ENCODE results near the gene ENOX1.

The ENOX1 gene

DNA sequence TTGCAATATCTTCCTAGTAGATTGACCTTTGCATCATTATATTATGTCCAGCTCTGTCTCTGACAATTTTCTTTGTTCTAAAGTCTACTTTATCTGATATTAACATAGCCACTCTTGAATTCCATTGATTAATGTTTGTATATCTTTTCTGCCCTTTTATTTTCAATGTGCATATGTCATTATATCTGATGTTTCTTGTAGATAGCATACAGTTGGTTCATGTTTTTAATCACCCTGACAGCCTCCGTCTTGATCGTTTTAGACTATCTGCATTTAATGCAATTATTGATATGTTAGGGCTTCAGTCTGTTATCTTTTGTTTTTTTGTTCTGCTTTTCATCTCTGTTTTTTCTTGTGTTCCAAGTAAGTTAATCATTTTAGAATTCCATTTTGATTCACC is 159.8 kb downstream of the ENOX1 start:
- no peak overlapping the region for H3K4me3 ChIP-seq (ENCODE audit: control insufficient read depth in 1 of 7, extremely low read depth in 1 of 7, insufficient read depth in 4 of 7, low read depth in 2 of 7, low read length in 6 of 7)
- ChIA-PET CTCF (no interaction called here), POLR2A (no interaction called here)
- no peaks in the 10 kb centered on the region for H3K36me3 ChIP-seq (ENCODE audit: control insufficient read depth in 4 of 4, insufficient read depth in 4 of 4, low read length in 3 of 4)
- DNase-seq, result no peak
- H3K9me3 ChIP-seq (ENCODE audit: control extremely low read depth in 1 of 5, control insufficient read depth in 4 of 5, insufficient read depth in 2 of 5, low read depth in 1 of 5, low read length in 4 of 5), result no peaks in the 10 kb centered on the region
- peaks cover 0 to 5% (median 0%) of the 10 kb centered on the region in 4 experiments for H3K4me1 ChIP-seq (ENCODE audit: control extremely low read depth in 1 of 4, control insufficient read depth in 4 of 4, insufficient read depth in 4 of 4, low read length in 3 of 4)
- no peak overlapping the region for H3K27ac ChIP-seq (ENCODE audit: insufficient read depth in 1 of 2, low read depth in 1 of 2, low read length in 2 of 2, poor library complexity in 1 of 2, severe bottlenecking in 2 of 2)
- no peaks in the 10 kb centered on the region for H3K27me3 ChIP-seq (replicated peaks in 2 of 5; ENCODE audit: control insufficient read depth in 4 of 5, insufficient read depth in 5 of 5, low read length in 4 of 5)
- 100% methylated on average over 2 of the region's 2 CpGs for WGBS (ENCODE audit: insufficient coverage)

DNA sequence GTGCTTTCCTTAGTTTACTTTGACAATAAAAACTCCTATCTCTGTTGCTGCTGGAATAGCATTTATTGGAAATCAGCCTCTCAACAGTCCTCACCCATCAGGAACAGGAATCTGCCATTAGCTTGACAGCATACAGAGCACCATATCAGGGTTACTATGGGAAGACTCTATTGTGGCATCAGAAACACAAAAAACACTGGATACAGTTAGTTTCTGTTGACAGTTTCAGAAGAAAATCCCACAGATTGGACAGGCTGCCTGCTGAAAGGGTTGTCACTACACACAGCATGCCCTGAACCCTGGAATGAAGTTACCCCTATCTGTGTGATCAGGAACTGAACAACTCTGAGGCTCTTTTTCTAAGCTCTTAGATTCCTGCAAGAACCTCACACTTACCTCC is 172.7 kb downstream of the ENOX1 start:
- Histone ChIP-seq H3K27me3 (replicated peaks in 2 of 5; ENCODE audit: control insufficient read depth in 4 of 5, insufficient read depth in 5 of 5, low read length in 4 of 5) (no peaks in the 10 kb centered on the region), H3K27ac (ENCODE audit: insufficient read depth in 1 of 2, low read depth in 1 of 2, low read length in 2 of 2, poor library complexity in 1 of 2, severe bottlenecking in 2 of 2) (no peak overlapping the region), H3K4me1 (ENCODE audit: control extremely low read depth in 1 of 4, control insufficient read depth in 4 of 4, insufficient read depth in 4 of 4, low read length in 3 of 4) (no peaks in the 10 kb centered on the region), H3K36me3 (ENCODE audit: control insufficient read depth in 4 of 4, insufficient read depth in 4 of 4, low read length in 3 of 4) (no peaks in the 10 kb centered on the region), H3K9me3 (ENCODE audit: control extremely low read depth in 1 of 5, control insufficient read depth in 4 of 5, insufficient read depth in 2 of 5, low read depth in 1 of 5, low read length in 4 of 5) (peaks cover 0 to 1% (median 0%) of the 10 kb centered on the region in 5 experiments), H3K4me3 (ENCODE audit: control insufficient read depth in 1 of 7, extremely low read depth in 1 of 7, insufficient read depth in 4 of 7, low read depth in 2 of 7, low read length in 6 of 7) (no peak overlapping the region)
- ChIA-PET CTCF (no interaction called here), POLR2A (interaction anchor here (0.6 kb wide), 1 partner anchor 1041 kb away, joined by 3 read pairs; no protein-coding TSS in a partner anchor)
- no peak for DNase-seq

DNA sequence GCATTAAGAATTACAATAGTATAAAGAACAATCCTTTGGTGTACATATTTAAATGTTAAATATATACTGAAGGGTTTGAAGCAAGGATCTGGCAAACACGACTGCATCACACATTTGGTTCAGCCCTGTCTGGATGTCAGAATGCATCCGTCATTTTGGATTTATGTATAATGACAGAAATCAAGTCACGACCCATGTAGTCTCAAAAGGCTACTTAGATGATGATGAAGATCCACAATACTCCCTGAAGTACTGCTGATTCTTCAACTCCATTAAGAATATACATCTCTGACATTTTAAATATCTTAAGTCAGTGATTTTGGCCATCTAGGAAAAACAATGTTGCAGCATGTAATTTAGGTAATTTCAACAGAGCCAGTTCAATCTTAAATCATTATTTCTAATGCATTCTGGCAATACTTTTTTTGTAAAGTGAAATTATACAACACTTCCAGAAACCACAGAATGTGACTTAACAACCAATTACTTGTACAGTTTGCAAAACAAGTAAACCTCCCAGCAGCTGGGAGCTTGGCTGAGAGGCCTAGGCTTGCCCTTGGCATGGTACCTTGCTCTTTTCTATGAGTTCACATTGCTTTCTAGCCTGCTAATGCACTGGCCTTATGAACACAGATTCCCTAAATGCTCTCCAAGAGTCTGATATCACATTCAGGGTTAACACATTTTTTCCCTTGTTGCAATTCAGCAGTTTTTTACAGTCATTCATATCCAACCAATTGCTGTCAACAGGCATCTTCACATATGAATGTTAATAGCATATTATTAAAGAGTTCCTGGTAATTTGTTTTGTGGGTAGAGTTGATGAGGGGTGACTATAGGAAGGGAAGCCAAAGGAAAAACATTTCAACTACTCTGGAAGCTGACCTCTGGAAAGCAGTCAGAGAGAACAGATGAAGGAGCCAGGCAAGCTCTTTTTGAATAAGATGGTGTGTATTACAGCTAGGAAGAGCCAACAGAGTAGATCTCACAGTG is 175.2 kb downstream of the ENOX1 start:
- Histone ChIP-seq H3K9me3 (ENCODE audit: control extremely low read depth in 1 of 5, control insufficient read depth in 4 of 5, insufficient read depth in 2 of 5, low read depth in 1 of 5, low read length in 4 of 5) (no peaks in the 10 kb centered on the region), H3K27me3 (replicated peaks in 2 of 5; ENCODE audit: control insufficient read depth in 4 of 5, insufficient read depth in 5 of 5, low read length in 4 of 5) (no peaks in the 10 kb centered on the region), H3K36me3 (ENCODE audit: control insufficient read depth in 4 of 4, insufficient read depth in 4 of 4, low read length in 3 of 4) (no peaks in the 10 kb centered on the region), H3K27ac (ENCODE audit: insufficient read depth in 1 of 2, low read depth in 1 of 2, low read length in 2 of 2, poor library complexity in 1 of 2, severe bottlenecking in 2 of 2) (no peak overlapping the region), H3K4me3 (ENCODE audit: control insufficient read depth in 1 of 7, extremely low read depth in 1 of 7, insufficient read depth in 4 of 7, low read depth in 2 of 7, low read length in 6 of 7) (no peak overlapping the region), H3K4me1 (ENCODE audit: control extremely low read depth in 1 of 4, control insufficient read depth in 4 of 4, insufficient read depth in 4 of 4, low read length in 3 of 4) (no peaks in the 10 kb centered on the region)
- POLR2A ChIA-PET, result no interaction called here
- CTCF ChIA-PET, result no interaction called here
- 80% methylated on average over 1 of the region's 3 CpGs for WGBS (ENCODE audit: insufficient coverage)
- no peak for DNase-seq

DNA sequence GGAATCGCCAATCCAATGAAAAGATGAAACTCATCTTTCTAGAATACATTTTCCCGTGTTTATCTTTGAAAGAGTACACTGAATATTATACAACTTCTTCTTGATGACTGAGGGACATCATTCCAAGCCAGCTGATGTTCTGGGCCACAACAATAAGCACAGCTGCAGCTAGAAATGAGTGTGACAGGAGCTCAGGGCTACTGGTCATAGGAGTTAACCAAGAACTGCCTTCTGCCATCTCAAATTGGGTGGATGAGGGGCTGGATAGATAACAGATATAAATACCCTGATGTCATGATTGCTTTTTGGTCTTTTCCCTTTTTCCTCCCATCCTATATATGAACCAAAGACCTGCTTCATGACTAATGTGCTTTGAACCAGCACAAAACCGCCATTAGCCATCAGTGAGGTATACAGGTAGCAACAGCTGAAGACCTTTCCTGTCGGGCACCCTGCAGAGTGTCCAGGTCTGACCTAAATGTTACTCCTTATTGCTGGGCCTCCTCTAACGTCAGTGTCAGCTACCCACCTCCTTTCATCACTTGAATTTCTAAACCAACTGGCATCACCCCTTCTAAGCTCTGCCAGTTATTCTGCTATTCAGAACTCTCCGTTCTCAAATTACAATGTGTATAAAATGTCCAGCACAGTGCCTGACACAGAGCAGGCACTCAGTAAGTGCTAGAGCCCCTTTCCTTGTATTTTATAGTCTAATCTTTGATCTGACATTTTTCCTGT is 178.2 kb downstream of the ENOX1 start:
- POLR2A ChIA-PET, result no interaction called here
- Histone ChIP-seq H3K4me1 (ENCODE audit: control extremely low read depth in 1 of 4, control insufficient read depth in 4 of 4, insufficient read depth in 4 of 4, low read length in 3 of 4) (no peaks in the 10 kb centered on the region), H3K4me3 (ENCODE audit: control insufficient read depth in 1 of 7, extremely low read depth in 1 of 7, insufficient read depth in 4 of 7, low read depth in 2 of 7, low read length in 6 of 7) (no peak overlapping the region), H3K27me3 (replicated peaks in 2 of 5; ENCODE audit: control insufficient read depth in 4 of 5, insufficient read depth in 5 of 5, low read length in 4 of 5) (no peaks in the 10 kb centered on the region), H3K27ac (ENCODE audit: insufficient read depth in 1 of 2, low read depth in 1 of 2, low read length in 2 of 2, poor library complexity in 1 of 2, severe bottlenecking in 2 of 2) (no peak overlapping the region), H3K9me3 (ENCODE audit: control extremely low read depth in 1 of 5, control insufficient read depth in 4 of 5, insufficient read depth in 2 of 5, low read depth in 1 of 5, low read length in 4 of 5) (peaks cover 0 to 9% (median 0%) of the 10 kb centered on the region in 5 experiments), H3K36me3 (ENCODE audit: control insufficient read depth in 4 of 4, insufficient read depth in 4 of 4, low read length in 3 of 4) (no peaks in the 10 kb centered on the region)
- CTCF ChIA-PET, result no interaction called here
- WGBS (ENCODE audit: insufficient coverage), result 98% methylated on average over 4 of the region's 6 CpGs
- no peak for DNase-seq

DNA sequence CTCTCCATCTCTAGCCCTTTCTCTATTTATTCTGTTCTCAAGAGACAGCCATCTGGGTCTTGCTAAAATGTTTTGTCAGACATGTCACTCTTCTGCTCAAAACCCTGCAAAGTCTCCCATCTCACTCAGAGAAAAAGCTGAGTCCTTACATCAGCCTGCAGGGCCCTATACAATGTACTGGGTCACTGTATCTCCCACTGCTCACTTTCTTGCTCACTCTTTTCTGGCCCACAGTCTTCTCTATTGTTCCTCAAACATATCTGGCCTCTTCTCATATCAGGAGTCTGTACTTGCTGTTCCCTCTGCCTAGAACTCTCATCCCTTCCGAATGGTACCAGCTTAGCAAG is 189.2 kb downstream of the ENOX1 start:
- DNase-seq, result no peak
- Histone ChIP-seq H3K36me3 (ENCODE audit: control insufficient read depth in 4 of 4, insufficient read depth in 4 of 4, low read length in 3 of 4) (no peaks in the 10 kb centered on the region), H3K27me3 (replicated peaks in 2 of 5; ENCODE audit: control insufficient read depth in 4 of 5, insufficient read depth in 5 of 5, low read length in 4 of 5) (no peaks in the 10 kb centered on the region), H3K4me3 (ENCODE audit: control insufficient read depth in 1 of 7, extremely low read depth in 1 of 7, insufficient read depth in 4 of 7, low read depth in 2 of 7, low read length in 6 of 7) (no peak overlapping the region), H3K27ac (ENCODE audit: insufficient read depth in 1 of 2, low read depth in 1 of 2, low read length in 2 of 2, poor library complexity in 1 of 2, severe bottlenecking in 2 of 2) (no peak overlapping the region), H3K9me3 (ENCODE audit: control extremely low read depth in 1 of 5, control insufficient read depth in 4 of 5, insufficient read depth in 2 of 5, low read depth in 1 of 5, low read length in 4 of 5) (peaks cover 0 to 10% (median 0%) of the 10 kb centered on the region in 5 experiments), H3K4me1 (ENCODE audit: control extremely low read depth in 1 of 4, control insufficient read depth in 4 of 4, insufficient read depth in 4 of 4, low read length in 3 of 4) (peaks cover 0 to 6% (median 0%) of the 10 kb centered on the region in 4 experiments)
- POLR2A ChIA-PET, result no interaction called here
- CTCF ChIA-PET, result no interaction called here
- 100% methylated on average over 1 of the region's 1 CpG for WGBS (ENCODE audit: insufficient coverage)

DNA sequence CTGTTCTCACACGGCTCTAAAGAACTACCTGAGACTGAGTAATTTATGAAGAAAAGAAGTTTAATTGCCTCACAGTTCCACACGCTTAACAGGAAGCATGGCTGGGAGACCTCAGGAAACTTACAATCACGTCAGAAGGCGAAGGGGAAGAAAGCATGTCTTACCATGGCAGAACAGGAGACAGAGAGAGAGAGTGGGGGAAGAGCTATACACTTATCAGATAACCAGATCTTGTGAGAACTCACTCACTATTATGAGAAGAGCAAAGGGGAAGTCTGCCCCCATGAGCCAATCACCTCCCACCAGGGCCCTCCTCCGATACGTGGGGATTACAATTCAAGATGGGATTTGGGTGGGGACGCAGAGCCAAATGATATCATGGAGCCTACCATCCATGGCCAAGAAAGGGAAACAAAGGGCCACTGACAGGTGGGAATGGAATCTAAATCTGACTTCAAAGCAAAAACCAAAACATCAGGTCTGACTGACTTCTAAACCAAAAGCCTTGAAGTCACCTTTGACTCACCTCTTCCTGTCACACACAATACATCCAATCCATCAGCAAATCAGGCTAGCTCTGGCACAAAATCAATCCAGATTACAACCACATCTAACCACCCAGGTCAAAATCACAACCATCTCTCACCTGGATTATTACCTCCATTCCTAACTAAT is 189.7 kb downstream of the ENOX1 start:
- Histone ChIP-seq H3K36me3 (ENCODE audit: control insufficient read depth in 4 of 4, insufficient read depth in 4 of 4, low read length in 3 of 4) (no peaks in the 10 kb centered on the region), H3K9me3 (ENCODE audit: control extremely low read depth in 1 of 5, control insufficient read depth in 4 of 5, insufficient read depth in 2 of 5, low read depth in 1 of 5, low read length in 4 of 5) (peaks cover 0 to 10% (median 0%) of the 10 kb centered on the region in 5 experiments), H3K4me1 (ENCODE audit: control extremely low read depth in 1 of 4, control insufficient read depth in 4 of 4, insufficient read depth in 4 of 4, low read length in 3 of 4) (peaks cover 0 to 6% (median 0%) of the 10 kb centered on the region in 4 experiments), H3K27ac (ENCODE audit: insufficient read depth in 1 of 2, low read depth in 1 of 2, low read length in 2 of 2, poor library complexity in 1 of 2, severe bottlenecking in 2 of 2) (no peak overlapping the region), H3K27me3 (replicated peaks in 2 of 5; ENCODE audit: control insufficient read depth in 4 of 5, insufficient read depth in 5 of 5, low read length in 4 of 5) (no peaks in the 10 kb centered on the region), H3K4me3 (ENCODE audit: control insufficient read depth in 1 of 7, extremely low read depth in 1 of 7, insufficient read depth in 4 of 7, low read depth in 2 of 7, low read length in 6 of 7) (no peak overlapping the region)
- CTCF ChIA-PET, result no interaction called here
- POLR2A ChIA-PET, result no interaction called here
- DNase-seq, result no peak
- no CpG with 5 or more reads among the region's 7 CpGs for WGBS (ENCODE audit: insufficient coverage)

DNA sequence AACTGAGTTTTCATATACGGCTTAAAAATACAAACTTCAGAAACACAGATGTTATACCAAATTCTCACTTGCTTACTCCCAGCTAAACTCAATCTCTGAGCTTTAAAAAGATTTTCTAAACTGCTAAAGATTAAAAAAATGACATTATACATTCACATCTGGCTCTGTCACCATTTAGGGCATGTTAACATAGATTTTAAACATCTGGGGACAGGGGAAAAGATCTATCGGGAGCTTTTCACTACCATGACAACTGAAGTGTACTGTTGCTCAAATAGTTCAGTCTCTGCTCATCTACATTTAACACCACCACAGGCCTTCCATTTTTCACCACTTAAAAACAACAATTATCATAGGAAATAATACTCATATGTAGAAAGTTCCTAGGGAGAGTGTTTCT is 190.8 kb downstream of the ENOX1 start:
- H3K4me3 ChIP-seq (ENCODE audit: control insufficient read depth in 1 of 7, extremely low read depth in 1 of 7, insufficient read depth in 4 of 7, low read depth in 2 of 7, low read length in 6 of 7), result no peak overlapping the region
- DNase-seq, result no peak
- no peaks in the 10 kb centered on the region for H3K36me3 ChIP-seq (ENCODE audit: control insufficient read depth in 4 of 4, insufficient read depth in 4 of 4, low read length in 3 of 4)
- H3K9me3 ChIP-seq (ENCODE audit: control extremely low read depth in 1 of 5, control insufficient read depth in 4 of 5, insufficient read depth in 2 of 5, low read depth in 1 of 5, low read length in 4 of 5), result peaks cover 0 to 10% (median 0%) of the 10 kb centered on the region in 5 experiments
- ChIA-PET CTCF (no interaction called here), POLR2A (no interaction called here)
- peaks cover 0 to 6% (median 0%) of the 10 kb centered on the region in 4 experiments for H3K4me1 ChIP-seq (ENCODE audit: control extremely low read depth in 1 of 4, control insufficient read depth in 4 of 4, insufficient read depth in 4 of 4, low read length in 3 of 4)
- 100% methylated on average over 1 of the region's 2 CpGs for WGBS (ENCODE audit: insufficient coverage)
- H3K27me3 ChIP-seq (replicated peaks in 2 of 5; ENCODE audit: control insufficient read depth in 4 of 5, insufficient read depth in 5 of 5, low read length in 4 of 5), result no peaks in the 10 kb centered on the region
- H3K27ac ChIP-seq (ENCODE audit: insufficient read depth in 1 of 2, low read depth in 1 of 2, low read length in 2 of 2, poor library complexity in 1 of 2, severe bottlenecking in 2 of 2), result no peak overlapping the region
